KBM-7 (cell line): ENCODE measurements around the gene GNGT2.

Experiments used
- DNase-seq: peaks from one replicate; pipeline ENCODE4 v3.0.0-alpha.2; 2015
- in situ Hi-C: fragments of 300-500 bp; cut with MboI; formaldehyde crosslinking; loops from 2 replicates; pipeline ENCODE4 v1.14.3; 2020; ENCODE audit warnings: low sequenced_read_pairs, low pct_unique_long_range_greater_than_20kb, mixed read lengths

GNGT2 gene

GRCh38 chr17:49216482-49216881 lies 6.1 kb upstream of the GNGT2 start:
- in situ Hi-C loops = no loop called here

GRCh38 chr17:49214676-49215360 lies 4.4 kb upstream of the GNGT2 start:
- DNase-seq = no peak
- in situ Hi-C loops = no loop called here

More at GRCh38 chr17:49216482-49216881, 6.1 kb upstream of the GNGT2 start:
- no peak for DNase-seq

DNA sequence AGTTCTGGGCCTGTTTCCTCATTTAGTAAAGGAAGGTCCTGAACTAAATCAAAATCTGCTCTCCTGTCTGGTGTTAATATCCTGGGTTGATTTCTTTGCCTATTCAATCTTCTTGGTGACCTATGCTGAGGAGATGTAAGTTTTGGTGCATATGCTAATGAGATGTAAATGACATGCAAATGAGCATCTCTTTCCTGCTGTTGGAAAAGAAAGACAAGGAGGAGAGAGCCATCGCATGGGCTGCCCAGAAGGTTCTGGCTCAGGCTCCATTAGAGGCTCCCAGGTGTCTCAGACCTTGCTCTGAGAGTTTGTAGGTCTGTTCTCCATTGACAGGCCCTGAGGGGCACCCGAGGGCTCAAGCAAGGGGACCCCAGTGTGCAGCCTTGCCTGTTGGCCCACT lies 3.5 kb upstream of the GNGT2 start:
- no peak for DNase-seq
- in situ Hi-C loops = no loop called here

DNA sequence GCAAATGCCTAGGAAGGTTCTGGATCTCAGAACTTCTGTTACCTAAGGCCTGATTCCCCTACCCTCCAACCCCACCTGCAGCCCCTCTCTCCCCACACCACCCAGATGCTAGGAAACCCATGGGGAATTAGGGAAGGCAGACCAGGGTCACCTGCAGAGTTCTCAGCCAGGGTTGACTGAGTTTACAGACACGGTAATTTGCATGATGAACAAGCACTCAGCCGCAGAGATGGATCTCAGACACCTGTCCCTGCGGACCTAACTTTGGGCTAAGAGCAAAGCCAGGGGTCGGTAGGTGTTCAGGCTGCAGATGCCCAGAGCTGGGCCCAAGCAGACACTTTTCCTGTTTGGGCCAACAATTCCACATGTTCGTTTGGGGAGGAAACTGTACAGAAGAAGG lies 3.0 kb upstream of the GNGT2 start:
- in situ Hi-C loops = no loop called here
- DNase-seq = no peak

DNA sequence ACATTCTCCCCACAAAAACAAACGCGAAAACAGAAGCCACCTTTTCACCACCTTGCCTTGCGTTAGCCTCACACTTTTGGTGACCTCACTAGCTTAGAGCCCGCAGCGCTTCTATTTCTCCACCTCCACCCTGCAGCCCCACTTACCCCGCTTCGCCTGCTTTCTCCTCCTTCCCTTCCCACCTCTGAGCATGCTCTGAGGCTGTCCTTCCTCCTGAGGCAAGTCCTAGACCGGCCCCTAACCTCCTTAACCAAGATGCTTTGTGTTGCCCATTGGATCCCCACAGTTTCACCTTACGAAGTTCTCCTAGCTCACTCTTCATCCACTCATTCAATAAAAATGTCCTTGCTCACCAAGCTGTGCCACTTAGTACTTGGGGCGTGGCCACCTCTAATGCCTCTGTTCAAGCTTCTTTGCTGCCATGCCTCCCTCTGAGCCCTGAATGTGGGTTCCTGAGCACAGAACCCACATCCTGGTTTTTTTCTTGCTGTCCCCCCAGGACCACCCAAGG lies 1.3 kb downstream of the GNGT2 start:
- DNase-seq = no peak

GRCh38 chr17:49204516-49204915 lies 5.9 kb downstream of the GNGT2 start:
- no peak for DNase-seq
- in situ Hi-C loops = no loop called here

More for the DNA sequence above, 1.3 kb downstream of the GNGT2 start:
- in situ Hi-C loops = no loop called here

- DNase-seq = no peak
- in situ Hi-C loops = no loop called here
Measured at GRCh38 chr17:49203796-49204195, 6.6 kb downstream of the GNGT2 start.

DNA sequence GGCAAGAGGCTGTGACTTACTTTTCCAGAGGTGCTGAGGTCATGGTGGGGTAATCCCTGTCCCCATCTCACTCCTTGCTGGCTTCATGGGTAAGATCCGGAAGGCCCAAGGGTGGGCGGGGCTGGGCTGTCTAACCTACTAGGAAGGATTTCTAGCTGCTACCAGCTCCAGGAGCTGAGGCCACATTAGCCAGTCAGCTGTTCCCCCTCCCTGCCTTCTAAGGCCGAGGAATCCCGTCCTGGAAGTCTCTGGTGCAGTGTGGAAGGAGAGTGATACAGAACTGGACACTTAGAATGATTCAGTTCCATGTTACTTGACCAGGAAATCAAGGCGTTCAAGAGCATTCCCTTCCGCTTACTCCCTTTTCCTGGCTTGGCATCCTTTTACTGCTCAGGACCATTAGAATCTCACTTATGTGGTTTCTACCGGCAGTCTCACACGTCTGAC lies 8.9 kb downstream of the GNGT2 start:
- DNase-seq = no peak
- in situ Hi-C loops = no loop called here

- in situ Hi-C loops = no loop called here
- DNase-seq = no peak
Measured at GRCh38 chr17:49200423-49201083, 9.8 kb downstream of the GNGT2 start.

DNA sequence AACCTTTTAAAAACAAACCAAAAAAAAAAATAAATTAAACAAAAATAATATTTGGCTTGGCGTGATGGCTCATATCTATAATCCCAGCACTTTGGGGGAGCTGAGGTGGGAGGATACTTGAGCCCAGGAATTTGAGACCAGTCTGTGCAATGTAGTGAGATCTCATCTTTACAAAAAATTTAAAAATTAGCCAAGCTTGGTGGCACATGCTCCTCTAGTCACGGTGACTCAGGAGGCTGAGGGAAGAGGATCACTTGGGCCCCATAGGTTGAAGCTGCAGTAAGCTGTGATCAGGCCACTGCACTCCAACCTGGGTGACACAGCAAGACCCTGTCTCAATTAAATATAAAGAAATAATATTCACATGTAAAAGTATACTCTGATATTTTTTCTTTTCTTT lies 12.2 kb downstream of the GNGT2 start:
- no peak for DNase-seq
- in situ Hi-C loops = no loop called here

DNA sequence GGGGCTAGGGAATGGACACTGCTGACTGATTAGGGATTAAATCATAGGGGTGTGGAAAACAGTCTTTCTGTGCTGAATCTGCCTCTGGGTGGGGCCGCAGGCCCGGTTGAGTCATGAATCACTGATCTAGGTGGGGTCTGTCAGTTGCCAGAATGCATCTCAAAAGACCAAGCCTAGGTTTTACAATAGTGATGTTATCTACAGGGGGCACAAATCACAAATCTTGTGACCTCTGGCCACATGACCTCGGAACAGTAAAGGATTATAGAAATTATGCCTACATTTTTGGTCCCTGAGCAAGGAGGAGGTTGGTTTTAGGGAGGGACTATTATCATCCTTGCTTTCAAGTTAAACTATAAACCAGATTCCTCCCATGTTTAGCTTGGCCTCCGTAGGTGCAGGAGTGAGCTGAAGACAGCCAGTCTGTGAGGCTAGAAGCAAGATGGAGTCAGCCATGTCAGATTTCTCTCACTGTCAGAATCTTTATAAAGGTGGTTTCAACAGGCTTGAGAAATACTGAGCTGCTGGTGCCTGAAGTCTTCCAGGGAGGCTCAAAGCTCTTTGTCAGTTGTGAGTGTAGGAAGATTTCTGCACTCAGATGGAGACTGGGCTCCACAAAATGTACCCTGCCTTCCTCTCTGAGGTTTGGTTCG lies 12.9 kb downstream of the GNGT2 start:
- DNase-seq = no peak
- in situ Hi-C loops = no loop called here

DNA sequence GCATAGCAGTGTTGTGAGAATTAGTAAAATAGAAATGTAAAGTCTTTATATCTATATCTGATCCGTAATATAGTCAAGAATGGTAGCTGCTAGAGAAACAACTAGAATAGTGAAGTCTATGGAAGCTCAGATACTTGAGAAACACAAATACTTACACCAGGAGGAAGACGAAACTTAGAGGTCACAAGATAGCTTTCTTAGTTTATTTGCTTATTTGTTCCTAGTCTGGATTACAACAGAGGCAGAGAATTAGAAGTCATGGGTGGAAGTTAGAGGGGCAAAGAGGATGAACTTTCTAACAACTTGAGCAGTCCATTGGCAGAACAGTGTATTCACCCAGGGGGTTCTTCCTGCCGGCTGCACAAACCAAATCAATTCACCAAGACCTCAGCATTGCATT lies 13.9 kb downstream of the GNGT2 start:
- DNase-seq = no peak
- in situ Hi-C loops = no loop called here

GRCh38 chr17:49195751-49196150 lies 14.6 kb downstream of the GNGT2 start:
- DNase-seq = no peak
- in situ Hi-C loops = no loop called here

GRCh38 chr17:49194297-49194607 lies 16.1 kb downstream of the GNGT2 start:
- in situ Hi-C loops = no loop called here
- DNase-seq = no peak

DNA sequence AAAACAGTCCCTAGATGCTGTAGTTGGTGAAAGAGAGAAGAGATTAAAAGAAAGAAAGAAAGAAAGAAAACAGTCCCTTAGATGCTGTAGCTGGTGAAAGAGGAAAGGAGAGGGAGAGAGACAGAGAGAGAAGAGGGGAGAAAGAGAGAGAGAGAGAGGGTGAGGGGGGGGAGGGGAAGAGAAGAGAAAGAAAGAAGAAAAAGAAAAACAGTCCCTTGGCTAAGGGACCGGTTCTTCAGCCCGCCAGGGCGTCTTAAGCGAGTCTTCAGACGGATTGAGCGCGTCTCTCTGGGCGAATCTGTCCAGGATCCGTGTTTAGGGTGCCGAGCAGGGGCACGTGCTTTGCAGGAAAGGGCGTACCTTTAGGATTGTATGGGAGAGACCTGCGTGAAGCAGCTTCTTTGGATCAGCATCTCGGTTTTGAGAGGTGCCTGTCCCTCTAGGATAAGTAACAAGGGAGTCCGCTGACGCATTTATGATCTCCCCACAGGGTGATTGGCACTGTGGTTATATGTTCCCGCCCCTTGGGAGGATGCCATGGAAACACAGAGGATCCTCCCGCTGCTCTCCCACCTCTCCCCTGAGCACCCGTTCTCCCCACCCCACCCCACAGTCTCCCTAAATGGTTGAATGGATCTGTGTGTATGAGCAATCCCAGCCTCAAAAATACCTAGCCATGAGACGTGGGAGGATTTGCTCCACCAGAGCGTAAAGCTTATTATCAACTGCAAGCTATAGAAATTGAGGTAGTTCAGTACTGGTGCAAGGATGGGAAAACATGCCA lies 16.7 kb downstream of the GNGT2 start:
- peak; percentile 86 for DNase-seq
- in situ Hi-C loops = no loop called here

- in situ Hi-C loops = no loop called here
- DNase-seq = peak; percentile 90
Measured at GRCh38 chr17:49191917-49192741, 18.2 kb downstream of the GNGT2 start.

DNA sequence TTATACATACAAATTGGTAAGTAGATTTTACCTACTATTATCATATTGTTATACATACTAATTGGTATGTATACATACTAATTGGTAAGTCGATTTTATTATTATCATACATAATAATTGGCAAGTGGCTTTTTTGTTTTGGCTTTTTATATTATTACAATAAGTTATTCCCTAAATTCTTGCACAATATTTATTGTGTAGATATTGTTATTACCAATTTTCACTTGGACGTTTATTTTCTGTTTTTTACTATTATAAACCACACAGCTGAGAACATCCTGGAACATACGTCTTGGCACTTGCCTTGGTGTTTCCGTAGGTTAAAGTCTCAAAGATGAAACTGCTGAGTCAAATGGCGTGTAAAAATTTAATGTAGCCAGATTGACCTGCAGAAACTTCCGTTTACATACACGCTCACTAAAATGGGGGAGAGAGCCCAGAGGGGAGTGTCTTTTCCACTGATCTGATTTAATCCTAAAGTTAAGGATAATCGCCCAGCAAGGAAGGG lies 18.9 kb downstream of the GNGT2 start:
- no peak for DNase-seq
- in situ Hi-C loops = no loop called here

DNA sequence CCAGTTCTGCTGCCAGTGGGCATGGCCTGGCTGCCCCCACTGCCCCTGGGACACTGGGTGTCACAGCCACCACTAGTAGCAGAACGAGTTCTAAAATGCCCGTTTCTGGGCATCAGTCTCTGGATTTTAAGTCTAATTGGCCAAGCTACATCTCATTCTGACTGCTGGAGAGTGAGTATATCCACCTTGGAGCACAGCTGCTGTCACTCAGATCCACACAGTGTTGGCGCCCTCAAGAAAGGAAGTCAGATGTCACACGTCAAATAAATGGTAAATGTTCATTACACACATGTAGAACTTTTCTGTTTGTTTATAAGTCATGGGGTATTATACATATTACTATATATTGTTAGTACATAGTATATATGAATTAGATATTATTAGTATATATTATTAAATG lies 19.4 kb downstream of the GNGT2 start:
- in situ Hi-C loops = no loop called here
- DNase-seq = no peak

DNA sequence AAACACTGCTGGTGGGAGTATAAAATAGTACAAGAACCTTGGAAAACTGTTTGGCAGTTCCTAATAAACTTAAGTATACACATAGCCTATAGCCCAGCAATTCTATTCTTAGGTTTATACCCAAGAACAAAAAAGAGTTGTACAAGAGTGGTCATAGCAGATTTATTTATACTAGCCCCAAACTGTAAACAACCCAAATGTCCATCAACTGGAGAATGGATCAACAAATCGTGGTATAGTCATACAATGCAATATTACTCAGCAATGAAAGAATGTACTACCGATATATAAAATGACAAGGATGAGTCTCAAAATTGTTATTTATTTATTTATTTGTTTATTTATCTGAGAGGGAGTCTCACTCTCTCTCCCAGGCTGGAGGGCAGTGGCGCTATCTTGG lies 23.1 kb downstream of the GNGT2 start:
- no peak for DNase-seq
- in situ Hi-C loops = no loop called here
